Pons (tissue), 1 donor: ENCODE data around the gene GOLGA8K.
"Not testable (repeated sequence)": the region's sequence is repeated elsewhere in the genome, so short reads cannot be mapped to it uniquely, and the experiment has no call there.

Experiments used
- DNase-seq: peaks from one replicate; pipeline ENCODE4 v3.0.0-alpha.2; 2016; ENCODE audit warnings: low spot score

Gene GOLGA8K

DNA sequence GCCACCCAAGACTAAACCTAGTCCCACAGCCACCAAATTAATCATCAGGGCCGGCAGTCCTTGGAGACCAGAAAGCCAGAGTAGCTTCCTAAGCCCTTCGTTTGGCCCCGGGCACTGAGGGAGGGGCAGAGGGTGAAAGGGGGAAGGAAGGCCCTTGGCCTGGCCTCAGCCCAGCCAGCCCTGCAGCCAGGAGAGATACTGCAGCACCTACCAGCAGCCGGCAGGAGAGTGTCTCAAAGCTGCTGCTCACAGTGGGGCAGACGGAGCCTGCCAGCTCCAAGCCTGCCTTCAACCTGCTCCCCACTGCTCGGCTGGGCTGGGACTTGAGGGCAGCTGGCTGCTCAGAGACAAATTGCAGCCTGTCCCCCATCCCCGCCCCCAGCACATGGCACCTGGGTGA lies 50.3 kb downstream of the GOLGA8K start:
- not testable (repeated sequence) for DNase-seq

DNA sequence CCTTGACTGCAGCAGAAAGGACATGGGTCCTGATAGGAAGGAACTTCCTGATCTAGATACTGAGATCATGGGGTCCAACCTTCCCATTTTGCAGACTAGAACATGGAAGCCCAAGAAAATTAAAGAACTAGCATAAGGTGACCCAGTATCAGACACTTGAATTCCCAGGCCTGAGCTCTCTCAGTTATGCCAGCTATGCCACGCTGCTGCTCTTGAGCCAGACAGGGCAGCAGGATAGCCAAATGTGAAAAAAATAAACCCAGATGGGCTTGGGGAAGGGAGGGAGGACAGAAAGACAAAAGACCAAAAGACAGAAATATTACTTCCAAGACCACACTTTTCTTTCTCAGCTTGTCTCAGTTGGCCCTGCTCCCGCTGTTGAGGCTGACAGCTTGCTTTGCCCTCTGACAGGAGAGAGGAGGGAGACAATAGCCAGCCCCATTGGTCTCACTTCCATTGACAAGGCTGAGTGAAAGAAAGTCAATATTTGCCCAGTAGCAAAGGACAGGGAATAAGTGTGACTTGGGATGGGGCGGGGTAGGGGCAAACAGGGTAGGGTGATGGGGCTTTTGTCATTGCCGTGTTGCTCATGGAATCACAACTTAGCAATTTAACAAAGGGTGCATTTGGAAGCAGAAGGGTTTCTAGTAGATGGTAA lies 52.4 kb downstream of the GOLGA8K start:
- not testable (repeated sequence) for DNase-seq

DNA sequence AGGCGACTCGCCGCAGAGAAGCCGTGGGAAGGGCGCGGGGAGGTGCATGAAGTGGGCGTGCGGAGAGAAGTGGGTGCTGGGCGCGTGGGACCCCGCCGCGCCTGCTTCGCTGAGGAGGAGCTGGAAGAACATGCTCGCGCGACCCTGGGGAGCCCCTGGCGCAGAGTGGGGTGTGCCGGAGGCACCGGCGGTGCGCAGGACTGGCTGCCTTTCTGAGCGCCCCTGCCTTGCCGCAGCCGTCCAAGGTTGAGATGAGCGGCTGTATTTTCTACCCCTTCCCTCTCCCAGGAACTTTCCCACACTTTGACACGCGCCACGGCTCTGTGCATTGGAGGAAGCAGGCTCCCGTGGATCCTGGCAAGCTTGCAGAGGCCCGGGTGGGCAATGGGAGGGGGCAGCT lies 56.1 kb downstream of the GOLGA8K start:
- DNase-seq = not testable (repeated sequence)

DNA sequence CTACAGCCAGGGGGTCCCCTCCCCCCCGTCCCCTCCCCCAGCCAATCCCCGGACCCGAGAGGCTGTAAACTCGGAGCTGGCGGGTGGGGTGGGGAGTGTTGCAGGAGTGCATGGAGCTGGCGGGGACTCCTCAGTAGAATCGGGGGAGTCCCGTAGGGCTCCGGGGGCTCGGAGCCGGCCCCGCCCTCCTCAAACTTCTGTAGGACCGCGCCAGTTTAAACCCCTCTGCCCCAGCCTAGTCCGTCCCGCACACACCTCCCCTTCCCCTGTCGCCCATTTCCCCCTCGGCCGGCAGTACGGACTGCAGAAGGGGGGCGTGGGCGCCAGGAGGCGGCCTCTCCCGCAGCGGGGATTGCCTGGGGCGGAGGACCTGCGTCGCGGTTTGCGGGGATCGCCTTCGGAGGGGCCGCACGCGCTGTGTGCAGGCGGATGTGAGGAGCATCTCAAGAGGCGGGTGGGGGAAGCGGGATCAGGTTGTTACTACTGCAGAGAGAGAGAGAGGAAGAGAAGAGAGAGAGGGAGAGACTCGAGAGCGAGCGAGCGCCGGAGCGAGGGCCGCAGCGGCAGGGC lies 57.0 kb downstream of the GOLGA8K start:
- not testable (repeated sequence) for DNase-seq

DNA sequence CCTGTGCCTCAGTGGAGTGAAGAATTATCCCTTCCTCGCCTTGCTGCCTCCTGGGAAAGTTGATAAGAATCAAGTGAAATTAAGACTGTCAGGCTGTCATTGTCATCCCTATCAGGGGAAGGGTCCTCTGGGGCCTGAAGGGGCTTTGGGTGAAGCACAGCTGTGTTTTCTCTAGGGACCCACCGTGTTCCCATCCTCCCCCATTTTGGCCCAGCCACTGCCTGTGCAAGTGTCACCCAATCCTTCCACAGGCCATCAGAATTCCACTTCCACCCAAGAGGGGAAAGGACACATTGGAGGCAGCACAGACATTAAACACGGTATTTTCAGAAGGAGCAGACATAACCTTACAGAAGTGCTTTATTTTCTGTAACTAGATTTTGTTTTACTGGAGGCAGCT lies 59.2 kb downstream of the GOLGA8K start:
- DNase-seq = not testable (repeated sequence)
